ENCODE results near the gene TSSC4. TPM values are rescaled to one million over a fixed set of nuclear protein-coding genes. Genes with fewer than 3 reads are reported as not detected.

Gene TSSC4
- polyA plus RNA-seq, 1 donor, result 28.0 TPM

DNA sequence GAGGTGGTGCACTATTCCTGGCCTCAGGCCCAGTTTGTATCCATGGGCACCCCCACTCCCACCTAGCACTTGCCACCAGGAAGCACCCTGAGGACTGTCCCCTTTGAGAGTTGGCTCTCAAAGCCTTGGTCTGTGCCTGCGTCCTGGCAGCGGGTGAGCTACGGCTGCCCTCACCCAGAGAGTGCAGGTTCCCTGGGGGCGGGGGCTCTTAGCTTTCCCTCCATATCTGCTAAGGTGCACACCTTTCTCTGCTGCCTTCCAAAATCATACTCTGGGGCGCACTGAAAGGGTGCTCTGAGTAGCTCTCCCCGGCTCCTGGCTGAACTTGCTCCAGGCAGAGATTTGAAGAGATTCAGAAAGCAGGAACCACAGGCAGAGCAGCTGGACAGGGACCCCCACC, 51.4 kb downstream of the TSSC4 start:
- no peak overlapping the region for H3K4me3 ChIP-seq (ENCODE audit: low read length)
- no peak for DNase-seq
- WGBS (ENCODE audit: insufficient coverage, low lambda C conversion rate), result no CpG with 5 or more reads among the region's 6 CpGs
- H3K27me3 ChIP-seq (ENCODE audit: control insufficient read depth, insufficient read depth, low read length), result no peaks in the 10 kb centered on the region
- no peaks in the 10 kb centered on the region for H3K36me3 ChIP-seq (ENCODE audit: control insufficient read depth, insufficient read depth, low read length)
- no peak overlapping the region for H3K27ac ChIP-seq (ENCODE audit: low read length)
- no peaks in the 10 kb centered on the region for H3K4me1 ChIP-seq (ENCODE audit: control insufficient read depth, insufficient read depth, low read length)
- H3K9me3 ChIP-seq (ENCODE audit: control insufficient read depth, low read depth, low read length), result no peaks in the 10 kb centered on the region

DNA sequence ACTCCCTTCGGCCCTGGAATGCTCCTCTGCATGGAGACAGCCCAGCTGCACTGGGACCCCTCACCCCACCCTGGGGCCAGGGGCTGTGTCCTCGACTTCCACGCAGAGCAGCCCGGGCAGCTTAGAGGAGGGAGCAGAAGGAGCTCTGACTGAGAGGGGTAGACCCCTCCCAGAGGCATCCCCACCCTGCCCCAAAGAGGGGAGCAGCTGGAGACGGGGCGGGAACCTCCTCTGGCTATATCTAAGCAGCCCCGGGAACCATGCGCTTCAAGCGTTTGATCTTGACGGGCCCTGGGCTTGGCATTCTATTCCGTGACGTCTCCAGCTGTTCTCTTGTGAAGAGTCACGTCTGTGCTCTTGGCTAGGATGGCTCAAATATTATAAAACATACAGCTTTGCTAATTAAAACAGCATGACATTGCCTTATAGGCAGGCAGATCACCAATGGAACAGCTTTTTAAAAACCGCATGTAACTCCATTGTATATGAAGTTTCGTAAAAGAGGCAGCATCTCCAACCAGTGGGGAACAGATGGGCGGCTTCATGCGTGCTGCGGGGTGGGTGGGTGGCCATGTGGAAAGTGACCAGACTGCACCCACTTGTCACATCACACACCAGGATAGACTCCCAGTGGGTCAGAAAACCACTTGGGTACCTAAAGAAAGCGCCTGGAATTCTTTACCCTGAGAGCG, 51.9 kb downstream of the TSSC4 start:
- no peak overlapping the region for H3K27ac ChIP-seq (ENCODE audit: low read length)
- no peaks in the 10 kb centered on the region for H3K27me3 ChIP-seq (ENCODE audit: control insufficient read depth, insufficient read depth, low read length)
- WGBS (ENCODE audit: insufficient coverage, low lambda C conversion rate), result 100% methylated on average over 1 of the region's 20 CpGs
- DNase-seq, result no peak
- H3K4me1 ChIP-seq (ENCODE audit: control insufficient read depth, insufficient read depth, low read length), result no peaks in the 10 kb centered on the region
- H3K36me3 ChIP-seq (ENCODE audit: control insufficient read depth, insufficient read depth, low read length), result no peaks in the 10 kb centered on the region
- H3K9me3 ChIP-seq (ENCODE audit: control insufficient read depth, low read depth, low read length), result no peaks in the 10 kb centered on the region
- H3K4me3 ChIP-seq (ENCODE audit: low read length), result no peak overlapping the region

DNA sequence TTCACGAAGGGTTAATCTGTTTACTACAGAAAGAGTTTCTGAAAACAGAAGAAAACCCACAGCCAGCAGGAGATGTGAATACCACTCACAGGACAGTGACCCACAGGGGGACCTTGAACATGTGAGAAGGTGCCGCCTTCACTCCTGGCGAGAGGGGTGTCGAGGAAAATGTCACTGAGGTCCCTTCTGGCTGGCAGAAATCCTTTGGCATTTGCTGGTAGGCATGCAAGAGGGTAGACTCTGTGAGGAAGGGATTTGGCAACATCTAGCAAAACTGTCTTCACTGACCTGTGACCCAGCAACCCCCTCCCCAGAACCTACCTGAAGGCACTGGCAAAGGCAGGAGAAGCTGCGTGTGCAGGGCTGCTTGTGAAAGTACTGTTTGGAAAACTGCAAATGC, 52.9 kb downstream of the TSSC4 start:
- H3K4me3 ChIP-seq (ENCODE audit: low read length), result no peak overlapping the region
- no peaks in the 10 kb centered on the region for H3K4me1 ChIP-seq (ENCODE audit: control insufficient read depth, insufficient read depth, low read length)
- no peak overlapping the region for H3K27ac ChIP-seq (ENCODE audit: low read length)
- no peaks in the 10 kb centered on the region for H3K27me3 ChIP-seq (ENCODE audit: control insufficient read depth, insufficient read depth, low read length)
- 100% methylated on average over 1 of the region's 5 CpGs for WGBS (ENCODE audit: insufficient coverage, low lambda C conversion rate)
- no peaks in the 10 kb centered on the region for H3K36me3 ChIP-seq (ENCODE audit: control insufficient read depth, insufficient read depth, low read length)
- H3K9me3 ChIP-seq (ENCODE audit: control insufficient read depth, low read depth, low read length), result no peaks in the 10 kb centered on the region
- DNase-seq, result no peak

Other genes with a start within 250 kb of the TSSC4 start
- gene INS, start 239.5 kb upstream of the TSSC4 start, polyA plus RNA-seq, result 0.39 TPM
- 1.0 TPM for gene TH, start 228.9 kb upstream of the TSSC4 start, polyA plus RNA-seq
- gene ASCL2, start 130.2 kb upstream of the TSSC4 start, polyA plus RNA-seq, result 15.8 TPM
- gene C11orf21, start 98.8 kb upstream of the TSSC4 start, polyA plus RNA-seq, result 22.7 TPM
- gene TSPAN32, start 98.7 kb upstream of the TSSC4 start, polyA plus RNA-seq, result 77.1 TPM
- gene CD81, start 23.4 kb upstream of the TSSC4 start, polyA plus RNA-seq, result 292 TPM
- 0.87 TPM for gene TRPM5, start 43.8 kb downstream of the TSSC4 start, polyA plus RNA-seq
- gene KCNQ1, start 44.3 kb downstream of the TSSC4 start, polyA plus RNA-seq, result 19.5 TPM

Measured in large intestine (tissue), 3 donors.